GM19467 (cell line): Measurements from ENCODE around the gene DGKQ.
"Not testable (repeated sequence)": the region's sequence is repeated elsewhere in the genome, so short reads cannot be mapped to it uniquely, and the experiment has no call there.

Experiments
- ATAC-seq: cut with Tn5 transposase; IDR thresholded peaks from one replicate; pipeline ENCODE4 v1.9.1; 2021; ENCODE audit warnings: mild to moderate bottlenecking, moderate library complexity; ENCODE audit not compliant: unreplicated experiment

DGKQ gene

GRCh38 chr4:1011022-1011665 lies 37.8 kb upstream of the DGKQ start, which contains the start of gene FGFRL1:
Gene FGFRL1 (plus strand): TSS chr4:1011626. CDS start chr4:1012486, 860 bp downstream.
- peak; percentile 32 for ATAC-seq

- peak; percentile 15 for ATAC-seq
Observed at GRCh38 chr4:1010395-1011021, 37.1 kb upstream of the DGKQ start.

- peak; percentile 36 for ATAC-seq
Observed at GRCh38 chr4:1009542-1010394, 36.4 kb upstream of the DGKQ start.

- ATAC-seq, result no peak
Observed at GRCh38 chr4:1008840-1009541, 35.6 kb upstream of the DGKQ start.

- ATAC-seq, result no peak
Observed at GRCh38 chr4:1006856-1007255, 33.5 kb upstream of the DGKQ start.

GRCh38 chr4:1004557-1005485 lies 31.5 kb upstream of the DGKQ start:
- ATAC-seq, result no peak

GRCh38 chr4:1004071-1004418 lies 30.7 kb upstream of the DGKQ start:
- ATAC-seq, result no peak

GRCh38 chr4:1003271-1004070 lies 30.1 kb upstream of the DGKQ start:
- no peak for ATAC-seq

GRCh38 chr4:1002631-1003251 lies 29.4 kb upstream of the DGKQ start:
- no peak for ATAC-seq

GRCh38 chr4:1002131-1002630 lies 28.8 kb upstream of the DGKQ start:
- ATAC-seq, result no peak

GRCh38 chr4:1001561-1002130 lies 28.3 kb upstream of the DGKQ start:
- ATAC-seq, result no peak

GRCh38 chr4:1000686-1001260 lies 27.4 kb upstream of the DGKQ start:
- no peak for ATAC-seq

- no peak for ATAC-seq
Observed at GRCh38 chr4:999882-1000425, 26.6 kb upstream of the DGKQ start.

- not testable (repeated sequence) for ATAC-seq
Observed at GRCh38 chr4:999240-999863, 26.0 kb upstream of the DGKQ start.

GRCh38 chr4:998096-998691 lies 24.8 kb upstream of the DGKQ start:
- no peak for ATAC-seq

GRCh38 chr4:997375-998071 lies 24.2 kb upstream of the DGKQ start:
- no peak for ATAC-seq
